LNCAP (cell line): ENCODE results near the gene NPHP4.

Experiments
- TF ChIP-seq, protein P1 (sequence below): fragments of 450-650 bp; IDR thresholded peaks from 2 replicates; pipeline ENCODE4 v1.5.1; 2017; ENCODE audit warnings: mild to moderate bottlenecking

Gene NPHP4

DNA sequence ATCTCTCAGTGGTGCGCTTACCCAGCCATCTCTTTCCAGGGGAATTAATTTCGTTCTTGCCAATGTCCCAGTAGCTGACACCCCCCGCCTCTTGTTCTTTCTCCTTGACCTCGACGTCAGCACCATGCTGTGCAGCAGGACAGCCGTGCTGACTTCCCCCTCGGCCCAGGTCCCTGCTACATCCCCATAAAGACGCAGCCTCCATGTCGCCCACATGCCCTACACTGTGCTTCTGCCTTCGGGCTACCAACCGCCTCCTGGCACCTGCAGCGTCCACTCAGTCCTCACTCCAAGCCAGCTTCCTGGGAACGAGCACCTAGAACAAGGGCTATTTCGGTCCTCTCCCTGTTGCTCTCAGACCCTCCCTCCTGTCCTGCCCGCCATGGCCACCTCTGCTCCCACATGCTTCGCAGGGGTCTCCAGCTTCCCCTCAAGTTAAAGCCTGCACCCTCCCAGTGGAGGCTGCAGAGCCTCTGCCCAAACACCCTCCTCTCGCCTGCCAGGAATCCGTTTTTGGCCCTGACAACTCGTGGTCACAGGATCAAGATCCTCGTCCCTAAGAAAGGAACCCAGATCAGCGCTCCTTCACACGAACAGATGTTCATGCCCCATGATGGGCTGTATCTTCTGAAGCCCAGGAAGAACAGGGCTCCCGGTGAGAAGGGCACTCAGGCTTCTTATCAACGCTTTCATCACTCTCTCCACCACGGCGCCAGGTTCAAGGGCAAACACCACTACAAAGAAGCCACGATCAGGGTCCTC lies 109.7 kb downstream of the NPHP4 start:
- TF ChIP-seq, protein P1, sequence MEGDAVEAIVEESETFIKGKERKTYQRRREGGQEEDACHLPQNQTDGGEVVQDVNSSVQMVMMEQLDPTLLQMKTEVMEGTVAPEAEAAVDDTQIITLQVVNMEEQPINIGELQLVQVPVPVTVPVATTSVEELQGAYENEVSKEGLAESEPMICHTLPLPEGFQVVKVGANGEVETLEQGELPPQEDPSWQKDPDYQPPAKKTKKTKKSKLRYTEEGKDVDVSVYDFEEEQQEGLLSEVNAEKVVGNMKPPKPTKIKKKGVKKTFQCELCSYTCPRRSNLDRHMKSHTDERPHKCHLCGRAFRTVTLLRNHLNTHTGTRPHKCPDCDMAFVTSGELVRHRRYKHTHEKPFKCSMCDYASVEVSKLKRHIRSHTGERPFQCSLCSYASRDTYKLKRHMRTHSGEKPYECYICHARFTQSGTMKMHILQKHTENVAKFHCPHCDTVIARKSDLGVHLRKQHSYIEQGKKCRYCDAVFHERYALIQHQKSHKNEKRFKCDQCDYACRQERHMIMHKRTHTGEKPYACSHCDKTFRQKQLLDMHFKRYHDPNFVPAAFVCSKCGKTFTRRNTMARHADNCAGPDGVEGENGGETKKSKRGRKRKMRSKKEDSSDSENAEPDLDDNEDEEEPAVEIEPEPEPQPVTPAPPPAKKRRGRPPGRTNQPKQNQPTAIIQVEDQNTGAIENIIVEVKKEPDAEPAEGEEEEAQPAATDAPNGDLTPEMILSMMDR = no peak

DNA sequence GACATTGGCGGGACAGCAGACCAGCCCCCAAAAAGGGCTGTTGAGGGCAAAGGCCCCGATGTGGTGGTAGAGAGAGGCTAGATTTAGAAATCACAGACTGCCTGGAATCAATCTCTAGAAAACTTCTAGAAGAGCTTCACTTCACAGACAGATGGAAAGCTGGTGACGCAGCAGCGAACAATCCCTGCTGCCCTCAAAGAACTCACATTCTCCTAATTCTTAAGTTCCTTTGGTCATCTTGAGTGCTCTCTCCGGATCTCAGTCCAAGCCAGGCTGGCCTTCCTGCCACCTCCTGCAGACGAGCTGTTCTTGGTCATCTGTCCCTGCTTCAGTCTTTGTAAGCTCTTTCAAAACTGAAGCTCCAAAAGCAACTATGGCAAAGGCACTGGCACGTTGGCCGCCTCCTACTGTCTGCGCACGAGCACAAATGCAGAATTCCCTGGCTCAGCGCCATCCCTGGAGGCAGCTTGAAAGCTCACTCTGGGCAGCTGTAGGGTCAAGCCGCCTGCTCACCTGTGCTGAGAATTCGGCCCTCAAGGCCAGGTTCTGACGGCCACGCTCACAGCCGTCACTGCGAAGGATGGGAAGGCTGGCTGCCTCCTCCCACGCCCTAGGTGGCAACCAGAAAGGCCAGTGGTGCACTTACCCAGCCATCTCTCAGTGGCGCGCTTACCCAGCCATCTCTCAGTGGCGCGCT lies 110.6 kb downstream of the NPHP4 start:
- TF ChIP-seq, protein P1 = no peak

DNA sequence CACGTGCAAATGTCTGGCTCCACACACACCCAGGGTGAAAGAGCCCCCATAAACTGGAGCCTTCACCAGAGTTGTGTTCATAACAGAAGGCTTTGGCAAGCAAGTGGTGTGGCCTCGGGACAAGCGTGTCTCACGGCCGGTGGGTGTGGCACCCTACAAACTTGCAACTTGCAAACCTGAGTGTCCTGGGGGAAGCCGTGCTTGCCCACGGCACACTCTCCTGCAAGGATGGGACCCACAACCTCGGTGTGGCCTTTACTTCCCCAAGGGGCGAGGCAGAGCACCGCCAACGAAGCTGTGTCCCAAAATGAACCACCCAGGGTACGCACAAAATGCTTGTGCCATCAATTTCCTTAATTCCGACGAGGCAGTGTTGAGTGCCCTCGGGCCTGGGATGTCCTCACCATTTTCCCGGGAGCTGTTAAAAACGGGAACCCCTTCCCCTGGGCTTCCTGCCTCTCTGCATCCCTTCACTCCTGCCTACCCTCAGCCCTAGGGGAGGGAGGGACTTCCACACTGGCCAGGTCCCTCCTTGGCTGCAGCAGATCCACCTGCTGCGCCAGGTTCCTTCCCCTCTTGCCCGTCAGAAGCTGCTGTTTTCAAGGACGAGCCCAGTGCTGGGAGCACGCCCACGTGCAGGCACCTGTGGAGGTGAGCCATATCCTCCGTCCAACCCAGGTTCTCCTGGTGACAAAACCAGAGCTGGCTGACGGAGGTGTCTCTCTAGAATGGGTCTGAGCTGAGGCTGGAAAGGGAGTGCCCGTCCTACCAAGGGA lies 111.4 kb downstream of the NPHP4 start:
- TF ChIP-seq, protein P1 = no peak

DNA sequence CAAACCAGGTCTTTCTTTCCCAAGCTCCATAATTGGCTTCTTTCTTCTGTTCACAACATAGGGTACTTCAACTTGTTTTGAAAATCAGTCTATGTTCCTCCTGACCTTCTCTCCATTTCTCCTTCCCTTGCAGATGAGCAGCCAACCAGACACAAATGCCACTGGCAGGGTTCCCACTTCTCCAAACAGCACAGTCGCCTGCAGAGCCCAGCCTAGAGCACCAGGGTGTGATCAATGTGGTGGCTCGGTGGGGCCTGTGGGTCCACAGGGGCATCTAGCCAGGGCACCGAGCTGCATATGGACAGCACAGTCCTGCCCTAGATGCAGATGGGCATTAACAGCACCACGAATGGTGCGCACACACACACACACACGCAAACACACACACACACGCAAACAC lies 112.8 kb downstream of the NPHP4 start:
- TF ChIP-seq, protein P1 = no peak

DNA sequence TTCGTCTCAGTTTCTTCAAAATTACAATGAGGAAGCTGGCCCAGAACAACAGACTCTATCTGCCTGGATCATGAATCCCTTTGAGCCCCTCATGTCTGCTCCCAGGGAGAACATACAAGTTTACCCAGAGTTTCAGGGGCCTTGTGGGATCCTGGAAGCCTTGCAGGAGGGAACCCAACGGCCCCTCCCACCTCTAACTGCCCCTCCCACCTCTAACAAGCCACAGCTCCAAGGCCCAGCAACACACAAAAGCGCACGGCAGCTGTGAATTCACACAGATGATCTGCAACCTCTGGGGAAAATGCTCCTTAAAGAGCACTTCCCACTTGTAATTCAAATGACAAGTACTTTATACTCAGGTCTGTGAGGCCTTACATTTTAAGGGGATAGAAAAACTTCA lies 113.3 kb downstream of the NPHP4 start:
- TF ChIP-seq, protein P1 = no peak

DNA sequence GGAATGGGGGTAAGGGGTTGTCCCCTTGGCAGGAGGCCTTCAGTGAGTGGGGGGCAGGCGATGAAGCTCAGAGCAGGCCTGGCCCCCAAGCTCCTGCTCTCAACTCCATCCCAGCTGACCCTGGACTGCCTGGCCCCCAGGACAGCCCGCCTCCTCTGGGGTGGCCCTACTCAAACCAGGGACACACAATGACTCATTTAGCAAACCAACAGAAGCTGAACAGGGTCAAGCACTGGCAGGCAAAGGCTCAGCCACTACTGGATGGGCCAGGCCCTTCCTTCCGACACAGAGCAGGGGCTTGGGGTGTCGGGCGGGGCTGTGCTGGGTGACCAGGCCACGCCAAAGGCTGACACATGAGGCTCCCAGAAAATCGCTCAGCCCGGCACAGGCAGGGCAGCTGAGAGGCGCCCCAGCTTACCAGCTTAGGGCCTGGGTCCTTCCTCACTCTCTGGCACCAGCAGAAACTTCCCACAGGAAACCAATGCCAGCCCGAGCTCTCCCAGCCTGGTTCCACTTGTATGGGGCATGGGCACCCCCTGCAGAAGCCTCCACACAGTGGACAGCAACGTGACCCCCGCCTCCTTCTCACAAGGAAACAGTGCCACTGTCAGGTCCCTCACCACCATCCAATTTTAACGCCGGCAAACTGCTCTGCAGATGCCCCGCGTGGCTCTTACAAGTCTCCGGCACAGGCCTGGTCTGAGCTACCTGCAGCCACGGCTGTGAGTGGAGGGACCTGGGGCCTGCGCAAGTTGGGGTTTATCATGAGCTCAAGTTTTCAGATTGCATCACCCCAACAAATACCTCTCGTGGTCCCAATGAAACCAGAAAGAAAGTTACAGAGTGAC lies 114.3 kb downstream of the NPHP4 start:
- TF ChIP-seq, protein P1 = no peak

DNA sequence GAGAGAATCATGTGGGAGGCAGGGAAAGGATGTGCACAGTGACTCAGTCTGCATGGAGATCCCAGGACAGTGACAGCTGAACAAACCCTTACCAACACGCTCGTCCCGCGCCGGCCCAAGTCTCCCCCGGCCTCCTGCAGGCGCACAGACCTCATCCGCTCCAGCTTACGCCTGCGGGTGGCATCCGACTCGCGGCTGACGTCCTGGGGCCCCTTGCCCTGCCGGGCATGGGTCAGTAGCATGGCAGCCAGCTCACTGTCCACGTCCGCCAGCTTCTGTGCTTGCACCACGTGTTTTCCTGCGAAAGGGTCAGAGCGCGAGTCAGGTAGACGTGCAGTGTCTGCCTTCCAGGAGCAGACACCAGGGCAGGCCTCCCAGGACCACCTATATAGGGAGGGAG lies 115.2 kb downstream of the NPHP4 start:
- TF ChIP-seq, protein P1 = no peak
